HG02884 (cell line): ENCODE measurements around the gene SPPL2B.

ENCODE experiments used
- ATAC-seq: cut with Tn5 transposase; IDR thresholded peaks from one replicate; pipeline ENCODE4 v1.9.1; 2021; ENCODE audit warnings: mild to moderate bottlenecking, moderate library complexity; ENCODE audit not compliant: unreplicated experiment

SPPL2B gene

GRCh38 chr19:2353159-2353886 lies 24.8 kb downstream of the SPPL2B start:
- ATAC-seq, result no peak

GRCh38 chr19:2353887-2354592 lies 25.6 kb downstream of the SPPL2B start:
- no peak for ATAC-seq

GRCh38 chr19:2354670-2355069 lies 26.2 kb downstream of the SPPL2B start:
- ATAC-seq, result no peak

- no peak for ATAC-seq
These were observed 26.9 kb downstream of the SPPL2B start for GRCh38 chr19:2355168-2356035.

- ATAC-seq, result no peak
These were observed 27.7 kb downstream of the SPPL2B start for GRCh38 chr19:2356036-2356646.

- ATAC-seq, result no peak
These were observed 29.1 kb downstream of the SPPL2B start for GRCh38 chr19:2357279-2358206.

GRCh38 chr19:2358548-2359173 lies 30.2 kb downstream of the SPPL2B start:
- ATAC-seq, result no peak

- ATAC-seq, result no peak
These were observed 31.7 kb downstream of the SPPL2B start, which contains the start of gene TMPRSS9 for GRCh38 chr19:2359992-2360685. TSS of gene TMPRSS9 (plus strand) at chr19:2360265. CDS start at chr19:2389786, 29,521 bp downstream.

GRCh38 chr19:2360833-2361232 lies 32.3 kb downstream of the SPPL2B start:
- ATAC-seq, result no peak

GRCh38 chr19:2361246-2362045 lies 33.0 kb downstream of the SPPL2B start:
- ATAC-seq, result no peak

GRCh38 chr19:2362046-2362969 lies 33.8 kb downstream of the SPPL2B start:
- no peak for ATAC-seq

- ATAC-seq, result no peak
These were observed 34.5 kb downstream of the SPPL2B start for GRCh38 chr19:2362970-2363300.

- ATAC-seq, result no peak
These were observed 34.9 kb downstream of the SPPL2B start for GRCh38 chr19:2363419-2363818.

GRCh38 chr19:2365201-2365970 lies 36.9 kb downstream of the SPPL2B start:
- ATAC-seq, result no peak

- no peak for ATAC-seq
These were observed 43.2 kb downstream of the SPPL2B start for GRCh38 chr19:2371656-2372055.

- ATAC-seq, result no peak
These were observed 43.7 kb downstream of the SPPL2B start for GRCh38 chr19:2372076-2372612.
